ENCODE measurements around the gene PCNX4.
A peak's percentile ranks its signal among the peaks of the same experiment; 100 is the strongest.

The PCNX4 gene

DNA sequence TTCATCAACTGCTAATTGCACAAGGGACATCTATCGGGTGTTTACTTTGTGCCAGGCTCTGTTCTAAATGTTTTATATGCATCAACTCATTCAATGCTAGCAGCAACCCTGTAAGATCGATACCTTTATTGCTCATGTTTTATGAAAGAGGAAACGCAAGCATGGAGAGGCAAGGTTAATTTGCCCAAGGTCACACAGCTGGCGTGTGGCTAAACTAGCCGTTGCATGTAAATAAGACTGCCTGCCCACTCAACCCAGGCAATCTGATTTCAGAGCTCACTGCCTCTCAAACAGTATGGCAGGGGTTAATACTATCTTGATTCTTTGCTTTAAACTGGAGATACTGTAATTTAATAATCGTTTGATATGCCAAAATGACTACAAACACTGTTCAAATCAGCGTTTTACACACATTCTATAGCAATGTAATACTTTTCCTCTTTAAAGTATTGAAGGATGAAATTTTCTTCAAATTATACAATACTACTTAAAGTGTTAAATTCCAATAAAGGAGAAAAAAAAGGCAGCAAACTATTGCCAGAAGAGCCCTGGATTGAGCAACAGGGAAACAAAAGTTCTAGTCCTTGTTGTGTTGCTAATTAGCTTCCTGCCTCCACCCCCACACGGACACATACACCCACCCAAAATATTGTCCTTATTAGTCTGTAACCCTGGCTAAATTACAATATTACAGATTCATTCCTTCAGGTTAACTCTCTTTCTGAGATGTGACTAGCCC lies 112.5 kb downstream of the PCNX4 start:
- H3K9me3 ChIP-seq (replicated peaks; ENCODE audit: insufficient read depth, low read length), result no peaks in the 10 kb centered on the region
- no peaks in the 10 kb centered on the region for H3K9me2 ChIP-seq (replicated peaks; ENCODE audit: insufficient read depth, low read length)
- no peak overlapping the region; the same call in 1 of the 2 replicates for H3K9ac ChIP-seq (ENCODE audit: low read length)
- no peaks in the 10 kb centered on the region for H4K20me1 ChIP-seq (ENCODE audit: insufficient read depth, low read length)
- H3K79me2 ChIP-seq (ENCODE audit: low read length), result no peaks in the 10 kb centered on the region
- H3K27ac ChIP-seq (ENCODE audit: low read length), result no peak overlapping the region
- H3K36me3 ChIP-seq (replicated peaks; ENCODE audit: insufficient read depth, low read length), result no peaks in the 10 kb centered on the region
- H3K4me3 ChIP-seq (ENCODE audit: low read length), result no peak overlapping the region
- peak overlapping the region; percentile 23 for H2AFZ ChIP-seq (ENCODE audit: low read length)
- H3K4me2 ChIP-seq (ENCODE audit: low read depth, low read length), result peak overlapping the region; percentile 34
- no peak for TF ChIP-seq EZH2 (optimal IDR thresholded peaks at IDR 0.05; ENCODE audit: low read depth, low read length)
- TF ChIP-seq EZH2phosphoT487 (IDR thresholded peaks at IDR 0.05; ENCODE audit: low read length), result no peak
- TF ChIP-seq, protein P1, sequence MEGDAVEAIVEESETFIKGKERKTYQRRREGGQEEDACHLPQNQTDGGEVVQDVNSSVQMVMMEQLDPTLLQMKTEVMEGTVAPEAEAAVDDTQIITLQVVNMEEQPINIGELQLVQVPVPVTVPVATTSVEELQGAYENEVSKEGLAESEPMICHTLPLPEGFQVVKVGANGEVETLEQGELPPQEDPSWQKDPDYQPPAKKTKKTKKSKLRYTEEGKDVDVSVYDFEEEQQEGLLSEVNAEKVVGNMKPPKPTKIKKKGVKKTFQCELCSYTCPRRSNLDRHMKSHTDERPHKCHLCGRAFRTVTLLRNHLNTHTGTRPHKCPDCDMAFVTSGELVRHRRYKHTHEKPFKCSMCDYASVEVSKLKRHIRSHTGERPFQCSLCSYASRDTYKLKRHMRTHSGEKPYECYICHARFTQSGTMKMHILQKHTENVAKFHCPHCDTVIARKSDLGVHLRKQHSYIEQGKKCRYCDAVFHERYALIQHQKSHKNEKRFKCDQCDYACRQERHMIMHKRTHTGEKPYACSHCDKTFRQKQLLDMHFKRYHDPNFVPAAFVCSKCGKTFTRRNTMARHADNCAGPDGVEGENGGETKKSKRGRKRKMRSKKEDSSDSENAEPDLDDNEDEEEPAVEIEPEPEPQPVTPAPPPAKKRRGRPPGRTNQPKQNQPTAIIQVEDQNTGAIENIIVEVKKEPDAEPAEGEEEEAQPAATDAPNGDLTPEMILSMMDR (IDR thresholded peaks at IDR 0.05; ENCODE audit: low read length), result no peak
- H3K27me3 ChIP-seq (replicated peaks; ENCODE audit: insufficient read depth, low read length), result no peaks in the 10 kb centered on the region
- DNase-seq, result no peak
- no peaks in the 10 kb centered on the region for H3F3A ChIP-seq (ENCODE audit: insufficient read depth, low read length)
- no peaks in the 10 kb centered on the region for H3K4me1 ChIP-seq (ENCODE audit: low read length)

DNA sequence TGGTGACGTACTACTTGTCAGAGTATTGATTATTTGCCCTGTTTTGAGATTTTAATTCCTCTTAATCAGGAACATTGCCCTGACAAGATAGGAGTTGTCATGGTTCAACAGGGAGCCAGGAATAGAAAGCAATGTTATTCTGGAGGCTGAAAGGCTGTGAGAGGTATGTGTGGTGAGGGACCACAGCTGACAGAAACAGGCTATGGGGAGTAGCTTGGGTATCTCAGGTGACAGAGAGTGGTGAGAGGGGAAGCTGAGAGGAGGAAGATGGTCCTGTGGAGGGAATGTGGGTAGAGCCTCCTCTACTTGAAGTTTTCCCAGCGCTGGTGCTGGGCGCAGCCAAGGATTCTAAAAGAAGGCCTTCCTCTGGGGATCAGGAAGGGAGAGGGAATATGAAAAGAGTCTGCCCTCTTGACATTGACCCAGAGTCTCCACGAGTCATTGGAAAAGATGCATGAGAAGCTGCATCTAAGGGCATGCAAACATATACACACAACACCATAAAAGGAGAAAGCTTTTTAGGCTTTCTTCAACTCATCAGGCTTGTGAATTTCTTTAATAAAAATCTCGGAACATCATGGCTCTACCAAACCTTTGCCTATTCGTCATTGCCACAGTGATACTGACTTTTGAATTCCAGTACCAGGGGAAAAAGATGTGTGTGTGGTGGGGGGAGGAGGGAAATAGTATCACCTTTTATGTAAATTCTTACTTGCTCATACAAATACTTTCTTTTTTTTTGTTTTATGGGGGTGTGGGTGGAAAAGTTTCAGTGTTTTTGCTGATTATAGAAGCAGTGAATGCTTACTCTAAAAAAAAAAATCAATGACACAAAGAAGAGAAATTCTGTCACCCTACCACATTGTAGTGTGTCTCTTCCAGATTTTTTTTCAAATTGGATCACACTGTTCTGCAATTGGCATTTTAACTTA lies 113.4 kb downstream of the PCNX4 start:
- Histone ChIP-seq H3K4me1 (ENCODE audit: low read length) (no peaks in the 10 kb centered on the region), H2AFZ (ENCODE audit: low read length) (no peak overlapping the region), H3K9me3 (replicated peaks; ENCODE audit: insufficient read depth, low read length) (no peaks in the 10 kb centered on the region), H3K27me3 (replicated peaks; ENCODE audit: insufficient read depth, low read length) (no peaks in the 10 kb centered on the region), H3K27ac (ENCODE audit: low read length) (no peak overlapping the region), H3K9me2 (replicated peaks; ENCODE audit: insufficient read depth, low read length) (no peaks in the 10 kb centered on the region), H3F3A (ENCODE audit: insufficient read depth, low read length) (no peaks in the 10 kb centered on the region), H3K9ac (ENCODE audit: low read length) (no peak overlapping the region), H3K79me2 (ENCODE audit: low read length) (no peaks in the 10 kb centered on the region), H3K4me3 (ENCODE audit: low read length) (no peak overlapping the region), H3K4me2 (ENCODE audit: low read depth, low read length) (peak overlapping the region; percentile 34; the same call in 1 of the 2 replicates), H4K20me1 (ENCODE audit: insufficient read depth, low read length) (no peaks in the 10 kb centered on the region), H3K36me3 (replicated peaks; ENCODE audit: insufficient read depth, low read length) (no peaks in the 10 kb centered on the region)
- TF ChIP-seq, protein P1 (IDR thresholded peaks at IDR 0.05; ENCODE audit: low read length), result no peak
- TF ChIP-seq EZH2 (optimal IDR thresholded peaks at IDR 0.05; ENCODE audit: low read depth, low read length) (no peak), EZH2phosphoT487 (IDR thresholded peaks at IDR 0.05; ENCODE audit: low read length) (no peak)
- DNase-seq, result no peak

DNA sequence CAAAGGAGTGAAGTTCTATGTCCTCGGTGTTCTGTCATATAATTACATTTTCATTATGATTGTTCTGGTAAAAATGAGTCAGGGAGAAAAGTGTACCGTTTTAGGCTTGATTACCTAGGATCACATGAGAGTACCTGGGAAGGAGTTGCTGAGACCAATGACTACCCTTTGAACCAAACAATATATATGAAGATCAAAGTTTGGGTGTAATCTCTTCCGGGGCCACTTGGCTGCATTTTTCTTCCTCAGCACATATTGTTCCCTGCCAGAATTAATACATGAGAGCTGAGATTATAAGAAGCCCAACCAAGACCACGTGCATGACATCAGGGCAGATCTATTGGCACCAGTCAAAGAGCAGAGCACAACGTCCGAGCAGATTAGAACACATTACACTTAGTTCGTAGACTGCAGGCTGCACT lies 114.5 kb downstream of the PCNX4 start:
- Histone ChIP-seq H3K4me1 (ENCODE audit: low read length) (no peaks in the 10 kb centered on the region), H4K20me1 (ENCODE audit: insufficient read depth, low read length) (no peaks in the 10 kb centered on the region), H3F3A (ENCODE audit: insufficient read depth, low read length) (no peaks in the 10 kb centered on the region), H3K79me2 (ENCODE audit: low read length) (no peaks in the 10 kb centered on the region), H3K27ac (ENCODE audit: low read length) (no peak overlapping the region), H2AFZ (ENCODE audit: low read length) (no peak overlapping the region), H3K4me2 (ENCODE audit: low read depth, low read length) (no peak overlapping the region), H3K36me3 (replicated peaks; ENCODE audit: insufficient read depth, low read length) (no peaks in the 10 kb centered on the region), H3K9me2 (replicated peaks; ENCODE audit: insufficient read depth, low read length) (no peaks in the 10 kb centered on the region), H3K4me3 (ENCODE audit: low read length) (no peak overlapping the region), H3K9ac (ENCODE audit: low read length) (no peak overlapping the region), H3K27me3 (replicated peaks; ENCODE audit: insufficient read depth, low read length) (no peaks in the 10 kb centered on the region), H3K9me3 (replicated peaks; ENCODE audit: insufficient read depth, low read length) (no peaks in the 10 kb centered on the region)
- TF ChIP-seq EZH2 (optimal IDR thresholded peaks at IDR 0.05; ENCODE audit: low read depth, low read length), result no peak
- TF ChIP-seq EZH2phosphoT487 (IDR thresholded peaks at IDR 0.05; ENCODE audit: low read length), result no peak
- TF ChIP-seq, protein P1 (IDR thresholded peaks at IDR 0.05; ENCODE audit: low read length), result no peak
- no peak for DNase-seq
